NCI-H2227 (cell line): ENCODE data around the gene ISM1.

ENCODE experiments used
- DNase-seq: peaks from one replicate; lab custom pipeline; 2025; ENCODE audit not compliant: unreplicated experiment; lab: John Stamatoyannopoulos, UW

The ISM1 gene

GRCh38 chr20:13220904-13221297, at the start of gene ISM1:
TSS of gene ISM1 (plus strand) at chr20:13221274. CDS start at chr20:13221777, 503 bp downstream.
- peak; percentile 24 for DNase-seq

GRCh38 chr20:13173201-13173600, 47.9 kb upstream of the ISM1 start:
- no peak for DNase-seq

GRCh38 chr20:13174402-13174801, 46.7 kb upstream of the ISM1 start:
- no peak for DNase-seq

GRCh38 chr20:13180986-13181889, 39.8 kb upstream of the ISM1 start:
- no peak for DNase-seq

- no peak for DNase-seq
Observed at GRCh38 chr20:13183005-13183404, 38.1 kb upstream of the ISM1 start.

- no peak for DNase-seq
Observed at GRCh38 chr20:13186043-13186774, 34.9 kb upstream of the ISM1 start.

- DNase-seq, result no peak
Observed at GRCh38 chr20:13187899-13188298, 33.2 kb upstream of the ISM1 start.

GRCh38 chr20:13199279-13199678, 21.8 kb upstream of the ISM1 start:
- DNase-seq, result no peak

- peak; percentile 19 for DNase-seq
Observed at GRCh38 chr20:13200767-13201500, 20.1 kb upstream of the ISM1 start.

- DNase-seq, result no peak
Observed at GRCh38 chr20:13202565-13202964, 18.5 kb upstream of the ISM1 start.

- DNase-seq, result no peak
Observed at GRCh38 chr20:13205425-13205824, 15.6 kb upstream of the ISM1 start.

- no peak for DNase-seq
Observed at GRCh38 chr20:13205848-13206434, 15.1 kb upstream of the ISM1 start.

GRCh38 chr20:13207016-13207415, 14.1 kb upstream of the ISM1 start:
- DNase-seq, result no peak

GRCh38 chr20:13211956-13212618, 9.0 kb upstream of the ISM1 start:
- no peak for DNase-seq

GRCh38 chr20:13212750-13213149, 8.3 kb upstream of the ISM1 start:
- no peak for DNase-seq

- no peak for DNase-seq
Observed at GRCh38 chr20:13213335-13213734, 7.7 kb upstream of the ISM1 start.

GRCh38 chr20:13216533-13216932, 4.5 kb upstream of the ISM1 start:
- no peak for DNase-seq

GRCh38 chr20:13219327-13220193, 1.5 kb upstream of the ISM1 start:
- DNase-seq, result no peak

- peak; percentile 59 for DNase-seq
Observed at GRCh38 chr20:13220194-13220903, 725 bp upstream of the ISM1 start.
